Measurements from ENCODE around the gene LANCL3.
"Not testable (repeated sequence)": the region's sequence is repeated elsewhere in the genome, so short reads cannot be mapped to it uniquely, and the experiment has no call there.

Gene LANCL3

DNA sequence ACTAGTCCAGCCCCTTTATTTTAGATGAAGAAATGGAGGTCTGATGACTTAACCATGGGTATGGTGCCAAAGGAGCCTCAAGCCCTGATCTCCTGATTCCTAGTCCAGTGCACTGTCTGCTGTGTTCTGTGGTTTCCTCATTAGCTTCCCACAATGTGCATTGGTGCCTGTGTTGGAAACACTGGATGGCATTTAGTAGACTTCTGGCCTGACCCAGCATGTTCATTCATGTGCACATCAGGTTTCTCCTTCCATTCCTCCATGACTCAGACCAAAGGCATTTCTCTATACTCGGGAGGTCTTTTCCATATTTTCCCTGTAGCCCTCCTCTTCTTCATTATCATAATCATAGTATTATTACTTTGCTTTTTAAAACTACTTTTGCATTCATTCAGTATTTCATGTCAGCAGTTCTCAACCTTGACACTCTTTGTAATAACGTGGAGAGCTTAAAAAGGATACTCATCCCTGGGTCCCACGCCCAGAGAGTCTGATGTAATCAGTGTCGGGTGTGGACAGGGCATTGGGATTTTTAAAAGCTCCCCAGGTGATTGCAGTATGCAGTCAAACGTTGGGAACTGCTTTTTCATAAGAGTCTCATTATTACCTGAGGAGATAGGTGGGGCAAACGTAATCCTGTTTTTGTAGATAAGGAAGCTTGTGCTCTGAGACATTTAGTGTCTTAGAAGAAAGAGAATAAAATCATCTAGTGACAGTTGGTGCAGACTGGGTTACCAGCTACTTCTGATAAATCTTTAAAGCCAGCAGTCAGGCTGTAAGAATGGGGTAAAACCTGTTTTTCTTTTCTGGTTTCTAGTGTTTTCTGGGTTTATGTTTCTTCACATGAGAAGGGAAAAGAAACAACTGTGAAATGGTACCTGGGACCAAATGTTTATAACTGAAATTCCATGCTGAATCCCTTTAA is 73.2 kb downstream of the LANCL3 start:
- ATAC-seq (ENCODE audit: low read depth) (peak; percentile 82), DNase-seq (ENCODE audit: low spot score) (peak; percentile 49)
- Histone ChIP-seq H3K9me3 (ENCODE audit: severe bottlenecking) (no peaks in the 10 kb centered on the region), H3K27me3 (ENCODE audit: insufficient read depth, poor library complexity, severe bottlenecking) (no peaks in the 10 kb centered on the region), H3K4me1 (ENCODE audit: insufficient read depth, poor library complexity, severe bottlenecking) (peaks cover 12% of the 10 kb centered on the region), H3K36me3 (ENCODE audit: low read depth) (no peaks in the 10 kb centered on the region), H3K4me3 (ENCODE audit: severe bottlenecking) (no peak overlapping the region), H3K27ac (ENCODE audit: poor library complexity, severe bottlenecking) (peak overlapping the region; percentile 66)
- TF ChIP-seq, protein P1, sequence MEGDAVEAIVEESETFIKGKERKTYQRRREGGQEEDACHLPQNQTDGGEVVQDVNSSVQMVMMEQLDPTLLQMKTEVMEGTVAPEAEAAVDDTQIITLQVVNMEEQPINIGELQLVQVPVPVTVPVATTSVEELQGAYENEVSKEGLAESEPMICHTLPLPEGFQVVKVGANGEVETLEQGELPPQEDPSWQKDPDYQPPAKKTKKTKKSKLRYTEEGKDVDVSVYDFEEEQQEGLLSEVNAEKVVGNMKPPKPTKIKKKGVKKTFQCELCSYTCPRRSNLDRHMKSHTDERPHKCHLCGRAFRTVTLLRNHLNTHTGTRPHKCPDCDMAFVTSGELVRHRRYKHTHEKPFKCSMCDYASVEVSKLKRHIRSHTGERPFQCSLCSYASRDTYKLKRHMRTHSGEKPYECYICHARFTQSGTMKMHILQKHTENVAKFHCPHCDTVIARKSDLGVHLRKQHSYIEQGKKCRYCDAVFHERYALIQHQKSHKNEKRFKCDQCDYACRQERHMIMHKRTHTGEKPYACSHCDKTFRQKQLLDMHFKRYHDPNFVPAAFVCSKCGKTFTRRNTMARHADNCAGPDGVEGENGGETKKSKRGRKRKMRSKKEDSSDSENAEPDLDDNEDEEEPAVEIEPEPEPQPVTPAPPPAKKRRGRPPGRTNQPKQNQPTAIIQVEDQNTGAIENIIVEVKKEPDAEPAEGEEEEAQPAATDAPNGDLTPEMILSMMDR (IDR thresholded peaks at IDR 0.05; ENCODE audit: poor library complexity, severe bottlenecking): no peak

DNA sequence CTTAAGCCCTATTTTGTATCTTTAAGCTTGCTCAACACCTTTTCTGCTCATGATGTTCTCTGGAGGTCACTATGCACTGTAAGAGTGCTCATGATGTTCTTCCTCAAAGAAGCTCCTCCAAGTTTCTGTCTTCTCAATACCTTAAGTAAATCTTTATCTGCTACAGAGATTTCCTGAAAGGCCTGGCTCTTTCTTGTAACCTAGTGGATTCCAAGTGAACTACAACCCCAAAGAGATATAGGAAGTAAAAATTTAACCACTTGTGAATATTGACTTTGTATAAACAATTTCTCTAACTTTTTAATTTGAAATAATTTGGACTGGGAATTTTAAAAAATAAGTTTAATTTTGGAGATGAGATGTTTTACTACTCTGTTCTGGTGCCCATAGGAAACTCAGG is 74.8 kb downstream of the LANCL3 start:
- no peaks in the 10 kb centered on the region for H3K36me3 ChIP-seq (ENCODE audit: low read depth)
- no peaks in the 10 kb centered on the region for H3K27me3 ChIP-seq (ENCODE audit: insufficient read depth, poor library complexity, severe bottlenecking)
- H3K4me1 ChIP-seq (ENCODE audit: insufficient read depth, poor library complexity, severe bottlenecking): peaks cover 12% of the 10 kb centered on the region
- no peak overlapping the region for H3K27ac ChIP-seq (ENCODE audit: poor library complexity, severe bottlenecking)
- H3K4me3 ChIP-seq (ENCODE audit: severe bottlenecking): no peak overlapping the region
- ATAC-seq (ENCODE audit: low read depth) (no peak), DNase-seq (ENCODE audit: low spot score) (no peak)
- TF ChIP-seq, protein P1 (IDR thresholded peaks at IDR 0.05; ENCODE audit: poor library complexity, severe bottlenecking): no peak
- no peaks in the 10 kb centered on the region for H3K9me3 ChIP-seq (ENCODE audit: severe bottlenecking)

GRCh38 chrX:37650879-37651278 is 79.4 kb downstream of the LANCL3 start:
- H3K4me3 ChIP-seq (ENCODE audit: severe bottlenecking); H3K27ac ChIP-seq (ENCODE audit: poor library complexity, severe bottlenecking); H3K4me1 ChIP-seq (ENCODE audit: insufficient read depth, poor library complexity, severe bottlenecking); H3K27me3 ChIP-seq (ENCODE audit: insufficient read depth, poor library complexity, severe bottlenecking); H3K36me3 ChIP-seq (ENCODE audit: low read depth); ATAC-seq (ENCODE audit: low read depth); DNase-seq (ENCODE audit: low spot score); H3K9me3 ChIP-seq (ENCODE audit: severe bottlenecking): not testable (repeated sequence)

DNA sequence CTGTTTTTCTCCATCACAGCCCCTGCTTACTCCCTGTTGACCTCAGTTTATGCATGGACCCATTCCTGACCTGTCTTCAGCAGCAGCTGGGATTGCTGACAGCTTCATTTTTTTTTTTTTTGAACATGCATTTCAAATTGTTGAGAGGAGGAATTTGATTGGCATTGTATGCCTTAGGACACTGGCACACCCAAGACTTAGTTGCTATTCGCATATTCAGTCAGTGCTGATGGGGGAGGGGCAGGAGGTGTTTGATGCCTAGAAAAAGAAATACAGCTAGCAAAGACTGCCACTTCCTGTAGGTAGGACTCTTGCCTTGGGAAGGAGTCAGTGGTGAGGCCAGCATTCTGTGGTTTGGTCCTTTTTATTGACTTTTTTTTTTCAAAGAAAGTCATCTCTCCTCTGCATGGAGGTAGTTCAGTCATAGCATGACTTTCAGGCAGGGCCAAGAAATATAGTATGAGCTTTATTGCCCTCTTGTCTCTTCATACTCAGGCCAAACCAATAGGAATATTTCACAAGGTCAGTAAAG is 80.5 kb downstream of the LANCL3 start:
- H3K9me3 ChIP-seq (ENCODE audit: severe bottlenecking): no peaks in the 10 kb centered on the region
- H3K27ac ChIP-seq (ENCODE audit: poor library complexity, severe bottlenecking): no peak overlapping the region
- H3K27me3 ChIP-seq (ENCODE audit: insufficient read depth, poor library complexity, severe bottlenecking): no peaks in the 10 kb centered on the region
- H3K4me3 ChIP-seq (ENCODE audit: severe bottlenecking): no peak overlapping the region
- no peak for DNase-seq (ENCODE audit: low spot score)
- H3K36me3 ChIP-seq (ENCODE audit: low read depth): no peaks in the 10 kb centered on the region
- ATAC-seq (ENCODE audit: low read depth): no peak
- H3K4me1 ChIP-seq (ENCODE audit: insufficient read depth, poor library complexity, severe bottlenecking): no peaks in the 10 kb centered on the region
- TF ChIP-seq, protein P1 (IDR thresholded peaks at IDR 0.05; ENCODE audit: poor library complexity, severe bottlenecking): no peak

DNA sequence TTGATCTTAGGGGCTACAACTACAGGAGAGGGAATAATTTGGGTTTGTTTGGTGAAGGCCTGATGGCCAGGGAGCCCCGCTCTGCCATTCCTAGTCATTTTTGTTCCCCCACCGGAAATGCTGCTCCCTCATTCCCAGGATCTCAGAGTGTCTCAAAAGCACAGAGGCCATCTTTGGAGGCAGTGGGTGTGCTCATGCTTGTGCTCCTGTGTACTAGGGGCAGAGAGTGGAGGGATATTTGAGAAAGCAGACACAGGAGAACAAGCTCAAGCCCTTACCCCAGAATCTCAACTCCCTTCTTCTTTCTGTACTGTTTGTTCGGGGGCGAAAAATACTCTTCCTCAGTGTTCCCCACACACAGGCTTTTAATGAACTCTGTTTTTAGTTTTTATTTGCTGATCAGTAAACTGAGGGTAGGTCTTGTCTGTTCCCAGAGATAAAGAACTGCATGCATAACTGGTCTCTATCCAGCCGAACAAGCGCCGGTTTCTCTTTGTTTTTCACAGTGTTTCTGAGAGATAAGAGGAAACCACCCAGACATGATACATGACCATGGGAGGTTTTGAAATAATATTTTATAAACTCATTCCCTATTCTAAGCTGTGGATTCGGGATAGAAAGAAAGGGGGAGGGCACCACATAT is 81.2 kb downstream of the LANCL3 start:
- DNase-seq (ENCODE audit: low spot score) (no peak), ATAC-seq (ENCODE audit: low read depth) (no peak)
- Histone ChIP-seq H3K4me3 (ENCODE audit: severe bottlenecking) (no peak overlapping the region), H3K4me1 (ENCODE audit: insufficient read depth, poor library complexity, severe bottlenecking) (no peaks in the 10 kb centered on the region), H3K27ac (ENCODE audit: poor library complexity, severe bottlenecking) (no peak overlapping the region), H3K36me3 (ENCODE audit: low read depth) (no peaks in the 10 kb centered on the region), H3K9me3 (ENCODE audit: severe bottlenecking) (no peaks in the 10 kb centered on the region), H3K27me3 (ENCODE audit: insufficient read depth, poor library complexity, severe bottlenecking) (no peaks in the 10 kb centered on the region)
- TF ChIP-seq, protein P1 (IDR thresholded peaks at IDR 0.05; ENCODE audit: poor library complexity, severe bottlenecking): no peak
